Activated CD4-positive, alpha-beta T cell treated with anti-CD3 and anti-CD28 coated beads, Interleukin-2, Interleukin-6, amounts not matched to agents 100 ng/mL and 50 ng/mL, durations not matched to agents 16 hours and 8 hours (primary cell): Measurements from ENCODE around the gene CD63.

Source experiments
- DNase-seq: peaks from one replicate; pipeline ENCODE4 v3.0.0-alpha.2; 2020

The CD63 gene

DNA sequence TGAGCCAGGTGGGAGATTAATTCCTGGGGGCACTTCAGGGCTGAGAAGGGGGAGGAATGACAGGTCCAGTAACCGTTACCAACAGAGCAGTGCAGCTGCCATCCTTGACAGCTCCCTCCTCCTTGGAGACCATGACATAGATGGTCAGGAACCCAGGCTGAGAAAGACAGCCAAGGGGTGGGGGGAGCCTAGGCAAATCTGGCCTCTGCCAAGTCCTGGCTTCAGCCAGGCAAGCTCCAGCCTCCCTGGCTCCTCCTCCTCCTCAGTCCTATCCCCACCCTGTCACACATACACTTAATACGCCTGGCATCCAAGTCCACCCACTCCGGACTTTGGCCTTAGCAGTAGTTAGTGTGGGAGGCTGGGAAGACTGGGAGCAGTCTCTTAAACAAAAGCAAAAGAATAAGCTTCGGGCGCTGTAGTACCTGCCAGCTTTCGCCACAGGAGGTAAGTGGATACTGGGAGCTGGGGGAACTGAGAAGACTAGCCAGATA lies 8.7 kb downstream of the CD63 start, which contains the start of gene RDH5:
RDH5 (plus strand) TSS at position 323 of the 494 bp plus-strand sequence. CDS start 792 bp downstream, outside the sequence.
- no peak for DNase-seq

DNA sequence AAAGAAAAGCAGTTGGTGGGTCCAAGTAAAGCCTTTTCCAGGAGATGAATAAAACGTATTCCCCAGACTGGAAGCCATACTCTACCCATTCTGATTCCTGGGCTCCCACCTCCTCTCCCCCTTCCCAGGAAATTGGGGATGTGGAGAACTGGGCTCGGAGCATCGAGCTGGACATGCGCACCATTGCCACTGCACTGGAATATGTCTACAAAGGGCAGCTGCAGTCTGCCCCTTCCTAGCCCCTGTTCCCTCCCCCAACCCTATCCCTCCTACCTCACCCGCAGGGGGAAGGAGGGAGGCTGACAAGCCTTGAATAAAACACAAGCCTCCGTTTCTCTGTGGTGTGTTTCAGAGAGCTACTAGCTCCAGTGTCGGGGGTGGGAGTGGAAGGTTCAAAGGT lies 9.4 kb downstream of the CD63 start:
- DNase-seq = no peak

DNA sequence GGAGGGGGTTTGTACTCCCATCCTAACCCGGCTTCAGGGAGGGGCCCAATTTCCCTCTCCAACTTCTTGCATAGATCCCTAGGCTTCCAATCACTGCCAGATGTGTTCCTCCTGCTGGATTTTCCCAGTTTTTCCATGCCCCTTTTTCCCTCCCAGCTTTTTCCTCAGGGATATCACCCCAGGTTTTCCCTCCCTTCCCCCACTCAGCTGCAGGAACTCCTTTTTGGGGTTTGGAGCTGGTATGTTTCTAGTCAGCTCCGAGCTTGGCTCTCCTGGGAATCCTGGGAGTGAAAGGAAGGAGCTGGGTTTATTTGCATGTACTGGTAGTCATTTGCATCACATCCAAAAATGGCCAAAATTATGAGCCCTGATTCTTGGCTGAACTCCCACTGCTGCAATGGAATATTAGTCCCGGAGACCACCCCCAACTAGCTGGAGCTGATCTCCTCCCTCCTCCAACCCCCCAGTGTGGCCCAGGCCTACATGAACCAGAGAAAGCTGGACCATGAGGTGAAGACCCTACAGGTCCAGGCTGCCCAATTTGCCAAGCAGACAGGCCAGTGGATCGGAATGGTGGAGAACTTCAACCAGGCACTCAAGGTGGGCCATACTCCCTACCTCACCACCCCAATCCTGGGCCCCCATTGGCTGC lies 10.1 kb downstream of the CD63 start:
- DNase-seq = no peak

DNA sequence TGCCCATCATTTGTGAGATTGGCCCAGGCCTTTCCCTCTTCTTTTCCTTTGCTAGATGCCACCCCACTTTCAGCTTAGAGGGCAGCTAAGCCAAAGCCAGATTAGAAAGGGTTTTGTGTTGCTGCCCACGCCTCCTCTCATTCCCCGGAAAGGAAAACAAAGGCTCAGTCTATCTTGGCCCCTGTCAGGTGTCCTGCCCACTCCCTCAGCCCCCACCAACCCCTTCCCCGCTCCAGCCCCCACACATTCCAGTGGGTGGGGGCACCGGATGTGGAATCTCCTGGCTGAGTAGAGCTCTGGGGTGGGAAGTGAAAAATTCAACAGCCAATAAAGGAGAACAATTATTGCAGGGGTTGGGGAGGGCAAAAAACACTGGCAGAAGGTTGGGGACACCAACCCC lies 10.8 kb downstream of the CD63 start:
- no peak for DNase-seq

DNA sequence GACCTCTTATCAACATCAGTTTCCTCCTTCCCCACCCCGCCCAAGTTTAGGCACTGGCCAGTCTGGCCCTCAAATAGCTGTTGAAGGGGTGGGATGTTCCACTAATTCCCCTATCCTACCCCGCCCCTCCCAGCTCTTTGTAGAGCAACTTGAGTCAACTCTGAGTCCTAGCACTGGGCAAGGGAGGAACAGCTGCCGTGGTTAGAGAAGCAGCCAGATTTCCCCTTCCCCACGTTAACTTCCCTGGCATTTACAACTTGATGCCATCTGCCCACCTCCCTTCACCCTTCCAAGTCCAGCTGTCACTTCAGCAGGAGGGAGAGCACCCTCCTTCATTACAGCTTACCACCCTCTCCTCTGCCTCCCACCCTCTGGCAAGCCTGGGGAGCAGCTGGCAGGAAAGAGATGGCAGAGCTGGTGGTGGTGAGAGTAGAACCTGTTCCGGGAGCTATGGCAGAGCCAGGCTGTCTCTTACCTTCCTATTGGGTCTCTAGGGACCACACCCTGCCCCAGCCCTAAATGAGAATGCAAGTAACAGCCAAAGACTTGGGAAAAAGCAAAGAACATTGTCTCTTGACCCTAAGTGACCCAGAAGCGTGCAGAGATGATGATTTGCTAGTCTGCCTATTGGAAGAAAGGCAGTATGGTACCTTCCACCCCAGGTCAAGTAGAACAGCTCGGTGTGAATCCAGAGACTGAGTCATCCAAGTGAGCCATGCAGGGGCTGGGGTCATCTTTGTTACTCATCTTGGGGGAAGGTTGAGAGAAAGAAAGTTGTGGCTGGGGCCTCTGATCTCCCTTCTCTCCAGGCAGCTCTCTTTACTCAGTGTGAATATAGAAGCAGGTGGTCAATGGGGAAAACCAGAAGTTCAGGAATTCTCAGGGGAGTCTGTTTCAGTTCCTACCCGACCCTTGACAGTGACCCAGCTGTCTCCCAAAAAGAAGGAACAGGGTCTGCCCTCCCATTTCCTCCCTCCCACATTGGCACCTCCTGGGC lies 11.5 kb downstream of the CD63 start:
- DNase-seq = peak; percentile 46

DNA sequence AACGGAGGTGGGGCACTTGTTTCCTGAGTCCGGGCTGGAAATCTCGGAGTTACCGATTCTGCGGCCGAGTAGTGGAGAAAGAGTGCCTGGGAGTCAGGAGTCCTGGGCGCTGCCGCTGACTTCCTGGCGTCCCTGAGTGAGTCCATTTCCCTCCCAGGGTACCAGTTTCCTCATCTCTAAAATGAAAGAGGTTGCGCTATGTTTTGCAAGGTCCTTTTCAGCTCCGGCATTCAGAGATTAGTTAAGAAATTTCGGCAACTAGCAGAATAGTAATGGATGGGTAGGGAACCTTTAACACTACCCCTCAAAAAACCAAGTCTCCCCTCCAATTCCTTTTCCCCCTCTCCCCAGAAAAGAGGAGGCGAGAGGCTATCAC lies 12.2 kb downstream of the CD63 start:
- DNase-seq = no peak

DNA sequence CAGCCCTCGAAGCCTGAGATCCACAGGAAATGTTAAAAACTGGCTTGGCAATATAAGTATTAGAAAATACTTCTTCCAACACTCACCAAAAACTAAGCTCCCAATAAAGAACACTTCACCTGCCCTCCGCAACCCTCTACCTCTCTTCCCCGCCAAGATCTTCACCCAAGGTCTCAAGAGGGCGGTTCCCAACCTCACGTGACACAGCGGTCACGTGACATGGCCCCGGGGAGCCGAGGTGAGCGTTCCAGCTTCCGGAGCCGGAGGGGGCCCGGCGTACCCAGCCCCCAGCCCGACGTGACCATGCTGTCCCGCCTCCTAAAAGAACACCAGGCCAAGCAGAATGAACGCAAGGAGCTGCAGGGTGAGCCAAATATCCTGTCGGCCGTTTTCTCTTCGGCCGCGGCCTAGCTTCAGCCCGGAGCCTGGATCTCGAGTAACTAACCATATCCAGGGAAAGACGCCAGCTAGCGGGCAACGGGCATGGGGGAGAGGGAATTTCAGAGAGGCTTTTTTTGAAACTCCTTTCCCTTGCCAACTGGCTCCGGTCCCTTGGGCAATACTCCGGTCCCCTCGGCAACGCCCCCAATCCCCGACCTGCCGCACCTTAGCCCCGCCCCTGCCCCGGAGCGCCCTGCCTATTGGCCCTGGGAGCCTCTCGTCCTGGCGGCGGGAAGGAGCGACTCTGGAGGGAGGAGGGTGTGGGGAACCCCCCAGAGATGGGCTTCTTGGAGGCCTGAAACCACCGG lies 12.8 kb downstream of the CD63 start, which contains the start of gene BLOC1S1:
BLOC1S1 (plus strand) TSS at position 214 of the 749 bp plus-strand sequence; CDS start at position 220, 6 bp downstream.
- peak; percentile 97 for DNase-seq

DNA sequence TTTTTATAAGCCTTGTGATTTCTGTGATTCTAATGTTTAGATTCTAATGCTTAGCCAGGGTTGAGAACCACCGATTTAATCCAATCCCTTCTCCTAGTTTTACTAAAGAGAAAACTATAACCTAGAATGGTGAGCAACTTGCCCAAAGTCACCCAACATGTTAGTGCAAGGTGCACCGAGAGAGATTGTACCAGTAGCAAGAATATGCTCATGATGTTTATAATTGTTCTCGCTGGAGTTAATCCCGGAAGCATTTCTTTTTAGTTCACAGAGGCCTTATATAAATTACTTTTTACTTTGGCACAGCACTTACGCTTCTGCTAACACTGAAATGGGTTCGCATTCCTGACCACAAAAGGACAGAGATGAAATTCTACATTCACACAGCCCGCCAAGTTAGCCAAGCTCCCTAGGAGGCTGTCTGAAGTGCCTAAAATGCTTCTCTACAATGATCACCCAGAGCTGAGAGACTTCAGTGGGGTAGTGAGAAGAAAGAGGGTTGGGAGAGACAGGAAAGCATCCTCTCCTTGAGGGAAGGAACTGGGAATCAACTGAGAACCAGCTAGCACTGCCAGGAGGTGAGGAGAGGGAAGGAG lies 13.5 kb downstream of the CD63 start:
- no peak for DNase-seq

DNA sequence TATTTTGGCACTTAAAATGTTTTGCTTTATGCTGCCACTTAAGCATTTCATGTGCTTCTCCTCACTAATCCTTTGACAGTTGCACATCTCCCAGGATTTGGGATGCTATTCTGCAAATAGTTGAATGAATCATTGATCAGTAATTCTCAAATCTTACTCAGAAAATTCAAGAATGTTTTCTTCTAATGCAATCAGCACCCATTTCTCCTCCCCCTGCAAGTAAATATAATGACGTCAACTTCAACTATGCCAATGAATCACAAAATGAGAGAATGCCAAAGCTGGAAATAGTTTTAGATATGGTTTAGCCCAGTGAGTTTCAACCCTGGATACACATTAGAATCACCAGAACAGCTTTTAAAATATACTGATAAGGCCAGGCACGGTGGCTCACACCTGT lies 15.1 kb downstream of the CD63 start:
- no peak for DNase-seq

DNA sequence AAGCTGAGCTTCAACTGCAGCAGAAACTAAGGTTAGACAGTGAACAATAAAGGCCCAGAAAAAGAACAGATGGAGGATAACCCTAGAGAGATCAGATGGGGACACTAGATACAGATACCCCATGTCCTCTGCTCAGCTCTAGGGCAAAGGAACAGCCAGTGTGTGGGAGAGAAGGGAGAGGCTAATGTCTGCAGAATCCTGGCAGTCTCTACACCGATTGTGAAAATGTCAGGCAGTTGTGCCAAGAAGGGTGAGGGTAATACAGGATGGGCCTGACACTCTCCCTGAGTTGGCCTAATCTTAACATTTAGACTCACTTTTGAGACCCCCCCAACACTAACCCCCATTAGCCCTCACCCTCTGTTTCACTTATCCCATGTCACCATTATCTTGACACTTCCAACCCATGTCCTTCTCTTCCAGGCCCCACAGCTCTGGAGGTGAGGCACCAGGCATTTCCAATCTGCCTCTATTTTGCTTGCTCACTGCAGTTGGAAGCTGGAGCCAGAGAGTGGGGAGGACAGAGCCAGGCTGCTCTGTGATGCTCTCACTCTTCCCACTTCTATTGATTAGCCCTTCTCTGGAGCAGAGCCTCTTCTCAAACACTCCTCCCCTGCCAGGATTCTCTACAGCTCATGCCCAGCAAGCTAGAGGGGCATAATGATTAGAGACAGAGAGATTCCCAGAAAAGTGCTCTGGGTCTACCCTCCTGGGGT lies 16.0 kb downstream of the CD63 start:
- no peak for DNase-seq

DNA sequence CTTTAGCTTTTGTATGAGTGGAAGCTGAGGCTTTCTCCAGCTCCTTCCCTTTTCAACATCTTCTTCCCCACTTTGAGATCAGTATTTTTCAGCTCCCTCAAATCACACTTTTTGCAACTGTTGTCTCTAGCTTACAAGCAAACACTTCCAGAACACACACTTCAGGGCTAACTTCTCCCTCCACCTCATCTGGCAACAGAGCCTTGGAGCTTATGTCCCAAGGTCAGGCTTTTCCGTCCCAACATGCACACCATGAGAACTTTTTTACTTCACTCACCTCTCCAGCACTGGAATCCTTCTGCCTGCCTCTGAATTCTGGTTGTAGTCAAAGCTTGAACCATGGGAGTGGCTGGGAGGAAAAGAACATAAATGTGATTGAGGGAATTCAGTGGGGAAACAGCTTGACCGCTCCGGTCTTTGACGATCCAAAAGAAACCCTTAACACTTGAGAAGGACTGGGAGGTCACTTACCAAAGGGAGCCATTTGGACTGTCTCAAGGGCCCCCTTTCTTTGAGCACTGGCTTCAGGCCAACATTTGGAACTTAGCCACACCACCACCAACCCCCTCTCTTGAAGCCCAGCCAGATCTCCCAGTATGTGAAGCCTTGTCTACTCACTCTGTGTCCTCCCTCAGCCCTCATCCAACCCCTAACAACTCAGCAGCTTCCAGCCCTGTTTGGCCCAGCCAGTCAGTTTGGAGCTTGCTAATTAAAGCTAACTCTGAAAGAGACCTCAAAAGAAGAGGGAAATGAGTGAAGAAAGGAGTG lies 16.8 kb downstream of the CD63 start:
- no peak for DNase-seq

DNA sequence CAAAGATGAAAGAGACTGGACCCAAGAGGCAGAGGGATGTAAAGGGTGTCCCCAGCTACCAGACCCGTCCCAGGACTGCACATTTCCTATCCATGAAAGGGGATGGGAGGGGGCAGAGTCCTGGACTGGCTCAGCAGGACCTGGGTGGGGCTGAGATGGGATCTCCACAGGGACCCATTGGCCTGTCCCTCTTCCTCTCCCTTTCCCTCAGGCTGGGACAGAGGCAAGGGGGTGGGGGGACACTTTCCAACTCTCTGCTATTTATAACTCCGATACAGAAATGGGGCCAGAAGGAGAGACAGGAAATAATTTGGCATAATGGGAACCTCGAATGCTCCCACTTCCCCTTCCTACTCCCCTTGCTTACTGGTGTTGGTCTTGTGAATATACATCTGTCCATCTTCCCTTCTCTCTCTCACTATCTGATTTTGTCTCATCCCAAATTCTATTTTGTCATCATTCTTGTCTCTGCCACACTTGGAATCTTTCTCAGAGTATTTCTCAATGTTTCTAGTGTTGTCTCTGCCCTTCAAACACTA lies 20.0 kb downstream of the CD63 start:
- DNase-seq = no peak

DNA sequence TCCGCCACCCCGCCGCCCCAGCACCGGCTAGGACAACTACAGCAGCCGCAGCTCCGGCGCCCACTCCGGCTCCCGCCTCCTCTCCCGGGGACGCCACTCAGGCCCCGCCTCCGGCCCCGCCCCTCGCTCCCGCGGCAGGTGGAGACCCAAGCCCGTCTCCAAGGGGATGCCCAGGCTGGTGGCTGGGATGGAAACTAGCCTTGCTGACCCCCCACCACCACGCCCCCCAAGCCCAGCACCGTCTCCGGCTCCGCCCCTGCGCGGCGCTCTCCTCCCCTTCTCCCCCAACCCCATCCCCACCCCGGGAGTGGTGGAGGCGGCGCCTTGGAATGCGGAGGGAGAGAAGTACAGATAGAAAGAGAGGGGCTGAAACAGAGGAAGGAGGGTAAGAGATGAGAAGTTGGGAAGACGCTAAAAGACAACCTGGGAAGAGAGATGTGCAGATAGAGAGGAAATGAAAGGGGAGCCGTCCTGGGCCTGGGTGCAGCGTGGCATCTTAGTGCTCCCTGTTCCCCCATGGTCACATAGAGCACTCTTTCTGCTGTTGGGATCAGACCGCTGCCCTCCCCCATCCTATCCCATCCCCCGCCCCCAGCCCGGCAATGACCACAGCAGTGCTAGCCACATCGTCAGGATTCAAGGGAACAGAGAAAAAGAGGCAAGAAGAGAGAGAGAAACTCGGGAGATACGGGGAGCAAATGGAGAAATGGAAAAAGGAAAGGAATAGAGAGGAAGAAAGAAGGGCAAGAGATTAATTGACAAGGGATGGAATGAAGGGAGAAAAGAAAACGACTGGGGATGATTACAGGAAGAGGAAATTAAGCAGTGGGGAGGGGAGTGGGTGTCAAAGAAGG lies 20.7 kb downstream of the CD63 start, which contains the start of gene ITGA7:
ITGA7 (minus strand) TSS at position 64 of the 854 bp plus-strand sequence. CDS start 222 bp downstream, outside the sequence.
- peak; percentile 48 for DNase-seq

DNA sequence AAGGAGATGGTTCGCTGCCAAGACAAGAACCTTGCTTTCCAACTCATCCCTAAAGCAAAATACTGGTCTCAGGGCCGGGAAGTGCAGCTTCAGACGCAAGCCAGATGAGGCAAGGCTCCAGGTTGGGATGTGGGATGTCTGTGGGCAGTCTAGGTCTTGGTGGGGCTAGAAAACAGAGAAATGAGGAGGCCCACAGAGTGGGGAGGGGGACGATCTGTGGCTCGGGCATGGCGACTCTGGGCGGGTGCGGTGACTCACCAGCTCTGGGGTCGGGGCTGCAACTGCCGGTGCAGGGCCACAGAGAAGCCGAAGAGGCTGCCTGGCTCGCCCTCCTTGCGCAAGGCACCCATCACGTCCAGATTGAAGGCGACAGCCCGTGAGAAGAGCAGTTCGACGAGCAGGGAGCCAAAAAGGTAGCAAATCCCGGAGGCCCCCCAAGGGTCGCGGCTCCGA lies 21.6 kb downstream of the CD63 start:
- no peak for DNase-seq

DNA sequence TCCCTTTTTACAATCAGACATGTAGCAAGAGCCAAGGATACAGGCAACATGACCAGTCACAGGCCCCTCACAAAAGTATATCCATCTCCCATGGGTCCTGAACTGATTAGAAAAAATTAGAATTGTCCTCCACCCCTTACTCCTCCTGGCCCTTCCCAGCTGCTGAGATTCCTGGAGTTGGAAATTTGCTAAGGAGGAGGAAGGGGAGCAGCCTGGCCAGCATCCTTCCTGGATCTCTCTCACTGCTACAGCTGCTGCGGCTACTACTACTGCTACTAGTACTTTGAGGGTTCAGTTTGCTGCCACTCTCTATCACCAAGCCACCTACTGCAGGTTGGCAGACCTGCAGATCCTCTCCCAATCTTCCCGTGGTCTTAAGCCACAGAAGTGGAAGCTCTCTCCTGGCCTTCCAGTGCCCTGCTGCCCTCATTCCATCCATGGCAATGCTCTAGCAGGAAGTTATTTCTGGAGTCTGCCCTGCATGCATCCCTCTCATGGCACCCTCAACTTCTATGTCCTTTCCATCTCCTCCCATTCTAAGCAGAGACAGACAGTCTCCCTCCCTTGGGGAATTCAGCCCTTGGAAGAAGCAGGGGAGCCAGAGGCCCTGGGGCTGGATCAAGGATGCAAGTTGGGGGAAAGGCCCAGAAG lies 22.1 kb downstream of the CD63 start:
- DNase-seq = no peak

DNA sequence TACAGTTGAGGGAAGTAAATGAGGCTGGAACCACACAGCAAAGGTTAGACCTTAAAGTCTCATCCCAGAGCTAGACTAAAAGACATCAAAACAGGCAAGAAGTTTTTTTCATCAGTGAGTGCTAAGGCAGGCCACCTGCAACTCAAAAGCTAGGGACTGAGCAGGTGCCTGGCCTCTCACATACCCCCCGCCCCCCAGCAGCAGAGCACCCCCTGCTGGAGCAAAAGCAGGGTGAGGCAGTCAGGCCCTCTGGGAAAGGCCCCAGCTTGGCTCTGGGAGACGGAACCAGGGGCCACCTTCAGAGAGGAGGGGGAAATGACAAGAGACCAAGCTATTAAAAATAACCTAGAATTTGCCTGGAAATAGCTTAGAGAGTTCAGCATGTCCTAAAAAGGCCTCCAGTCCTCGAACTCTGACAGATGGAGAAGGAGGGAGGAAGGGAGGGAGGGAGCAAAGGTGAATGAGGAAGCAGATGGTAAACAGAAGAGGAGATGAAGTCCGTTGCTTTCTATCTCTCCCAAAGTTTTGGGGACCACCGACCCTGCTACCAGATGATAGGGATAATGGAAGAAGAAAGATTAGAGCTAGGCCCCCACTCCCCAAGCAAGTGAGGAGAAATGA lies 22.9 kb downstream of the CD63 start:
- DNase-seq = peak; percentile 44

DNA sequence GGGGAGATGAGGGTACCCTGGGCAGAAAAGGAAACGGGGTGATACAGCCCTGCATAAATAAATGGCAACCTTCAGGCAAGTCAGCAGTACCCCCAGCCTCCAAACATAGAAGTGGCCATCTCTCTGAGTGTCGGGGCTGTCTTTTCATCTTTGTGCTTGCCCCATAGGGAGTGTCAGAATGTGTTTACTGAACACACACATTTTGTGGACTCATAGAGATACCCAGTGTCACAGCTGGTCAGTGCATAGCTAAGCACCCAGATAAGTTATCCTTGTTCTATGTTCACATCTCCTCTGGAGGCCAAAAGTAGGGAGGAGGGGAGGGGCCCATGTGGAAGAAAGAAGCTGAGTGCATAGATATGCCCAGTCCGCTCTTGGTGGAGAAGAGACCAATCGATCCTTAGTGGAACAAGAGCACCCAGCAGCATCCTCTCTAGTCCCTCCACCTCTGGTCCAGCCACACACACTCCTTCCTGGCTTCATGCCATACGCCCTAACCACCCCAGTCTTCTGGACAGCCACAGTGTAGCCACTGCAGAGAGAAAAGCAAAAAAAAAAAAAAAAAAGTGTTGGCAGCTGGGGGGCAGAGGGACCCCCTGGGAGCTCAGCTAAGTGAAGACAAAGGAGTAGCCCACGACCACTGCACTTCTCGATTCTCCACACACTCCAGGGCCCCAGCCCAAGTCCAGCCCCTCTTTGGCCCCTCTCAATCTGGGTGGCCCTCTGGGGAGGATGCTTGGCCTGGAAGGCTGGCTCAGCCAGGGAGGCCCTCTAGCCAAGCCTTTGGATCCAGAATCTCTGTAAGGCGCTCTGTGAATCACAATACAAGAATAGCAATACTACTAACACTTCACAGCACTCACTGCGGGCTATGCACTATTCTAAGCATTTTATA lies 23.7 kb downstream of the CD63 start:
- no peak for DNase-seq
